Ecto neural progenitor cell (in vitro differentiated cells): ENCODE results near the gene C6orf141.
"Not testable (repeated sequence)": the region's sequence is repeated elsewhere in the genome, so short reads cannot be mapped to it uniquely, and the experiment has no call there.

Source experiments
- DNase-seq: peaks from one replicate; pipeline ENCODE4 v3.0.0-alpha.2; 2018; ENCODE audit warnings: low spot score

The C6orf141 gene

DNA sequence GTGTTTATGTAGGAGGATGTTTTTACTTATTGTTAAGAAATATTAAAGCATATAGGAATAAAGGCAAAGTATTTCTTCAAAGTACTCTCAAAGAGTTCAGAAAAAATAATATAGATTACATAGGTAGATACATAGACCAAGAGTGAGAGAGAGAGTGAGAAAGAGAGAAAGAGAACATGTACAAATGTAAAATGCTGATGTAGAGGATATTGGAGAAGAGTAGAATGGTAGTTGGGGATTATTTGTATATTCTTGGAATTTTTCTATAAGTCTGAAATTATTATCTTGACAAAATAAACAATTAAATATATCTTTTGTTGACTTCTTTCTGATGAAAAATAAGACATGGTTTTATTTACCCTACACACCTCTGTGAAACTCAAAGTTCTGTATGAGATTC lies 29.2 kb downstream of the C6orf141 start:
- DNase-seq: no peak

DNA sequence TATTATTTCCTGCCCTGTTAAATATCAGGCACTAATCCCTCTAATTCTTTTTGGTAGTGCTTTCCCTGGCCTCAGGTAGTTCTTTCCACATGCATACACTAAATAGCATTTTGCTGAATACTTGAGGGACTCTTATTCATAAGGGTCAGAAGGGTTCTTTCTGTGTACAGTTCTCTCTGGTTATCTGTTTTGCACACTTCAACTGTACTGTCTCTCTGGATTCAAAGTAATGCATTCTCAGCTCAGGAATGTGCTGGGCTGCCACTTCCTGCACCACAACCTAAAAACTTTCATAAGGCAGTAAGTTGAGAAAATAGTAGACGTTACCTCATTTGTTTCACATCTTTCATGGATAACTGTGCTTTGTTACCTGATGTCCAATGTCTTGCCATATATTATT lies 32.1 kb downstream of the C6orf141 start:
- no peak for DNase-seq

DNA sequence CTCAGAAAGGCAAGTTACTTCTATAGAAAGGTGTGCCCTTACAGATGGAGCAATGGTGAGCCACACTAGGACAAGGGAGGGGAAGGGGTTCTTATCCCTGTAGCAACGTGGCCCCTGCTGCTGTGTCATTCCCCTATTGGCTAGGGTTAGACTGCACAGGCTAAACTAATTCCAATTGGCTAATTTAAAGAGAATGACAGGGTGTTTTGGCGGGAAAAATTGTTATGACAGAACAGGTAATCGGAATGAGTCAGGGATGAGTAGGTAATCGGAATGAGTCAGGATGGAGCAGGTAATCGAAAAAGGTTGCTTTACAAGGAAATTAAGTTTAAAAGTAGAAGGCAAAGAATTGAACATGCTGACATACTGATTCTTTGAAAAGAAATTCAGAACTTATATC lies 36.8 kb downstream of the C6orf141 start:
- DNase-seq: not testable (repeated sequence)
